Measurements from ENCODE around the gene WNK2.

The WNK2 gene

GRCh38 chr9:93295456-93296076, 111.6 kb downstream of the WNK2 start:
- no peak for DNase-seq (ENCODE audit: low spot score)

- no peak for DNase-seq (ENCODE audit: low spot score)
Observed at GRCh38 chr9:93296889-93297480, 113.0 kb downstream of the WNK2 start.

GRCh38 chr9:93297659-93298497, 113.9 kb downstream of the WNK2 start:
- no peak for DNase-seq (ENCODE audit: low spot score)

DNA sequence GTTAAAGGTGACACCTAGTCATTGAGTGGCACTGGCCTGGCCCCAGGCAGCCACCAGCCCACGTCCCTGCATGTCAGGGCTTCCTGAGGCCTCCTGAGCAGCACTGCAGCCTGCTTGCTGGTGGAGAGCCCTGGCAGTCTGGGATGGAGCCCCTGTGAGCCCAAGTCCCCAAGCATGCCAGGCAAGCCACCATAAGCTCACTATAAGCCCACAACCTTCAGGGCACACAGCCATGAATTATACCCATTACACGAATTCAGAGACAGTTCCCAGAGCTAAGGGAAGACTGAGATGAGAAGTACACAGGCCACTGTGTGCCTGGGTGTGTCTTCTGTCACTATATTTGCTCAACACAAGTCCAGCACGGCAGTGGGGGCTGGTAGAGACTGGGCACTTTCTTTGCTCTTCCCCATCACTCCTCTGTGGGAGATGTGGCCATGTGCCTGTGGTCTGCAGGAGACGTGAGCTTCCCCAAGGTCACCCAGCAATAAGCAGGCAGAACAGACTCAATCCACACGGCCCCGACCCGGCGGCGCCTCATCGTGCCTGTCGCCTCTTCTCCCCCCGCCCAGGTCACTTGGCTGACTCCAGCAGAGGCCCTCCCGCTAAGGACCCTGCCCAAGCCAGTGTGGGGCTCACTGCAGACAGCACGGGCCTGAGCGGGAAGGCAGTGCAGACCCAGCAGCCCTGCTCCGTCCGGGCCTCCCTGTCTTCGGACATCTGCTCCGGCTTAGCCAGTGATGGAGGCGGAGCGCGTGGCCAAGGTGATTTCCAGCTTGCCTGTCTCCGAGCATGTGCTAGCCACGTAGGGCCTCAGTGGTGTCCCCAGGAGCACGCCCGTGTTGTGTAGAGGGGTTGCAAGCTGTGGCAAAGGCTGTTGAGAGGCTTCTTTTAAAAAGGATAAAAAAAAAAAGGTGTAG, 114.8 kb downstream of the WNK2 start:
- peak; percentile 23 for DNase-seq (ENCODE audit: low spot score)

DNA sequence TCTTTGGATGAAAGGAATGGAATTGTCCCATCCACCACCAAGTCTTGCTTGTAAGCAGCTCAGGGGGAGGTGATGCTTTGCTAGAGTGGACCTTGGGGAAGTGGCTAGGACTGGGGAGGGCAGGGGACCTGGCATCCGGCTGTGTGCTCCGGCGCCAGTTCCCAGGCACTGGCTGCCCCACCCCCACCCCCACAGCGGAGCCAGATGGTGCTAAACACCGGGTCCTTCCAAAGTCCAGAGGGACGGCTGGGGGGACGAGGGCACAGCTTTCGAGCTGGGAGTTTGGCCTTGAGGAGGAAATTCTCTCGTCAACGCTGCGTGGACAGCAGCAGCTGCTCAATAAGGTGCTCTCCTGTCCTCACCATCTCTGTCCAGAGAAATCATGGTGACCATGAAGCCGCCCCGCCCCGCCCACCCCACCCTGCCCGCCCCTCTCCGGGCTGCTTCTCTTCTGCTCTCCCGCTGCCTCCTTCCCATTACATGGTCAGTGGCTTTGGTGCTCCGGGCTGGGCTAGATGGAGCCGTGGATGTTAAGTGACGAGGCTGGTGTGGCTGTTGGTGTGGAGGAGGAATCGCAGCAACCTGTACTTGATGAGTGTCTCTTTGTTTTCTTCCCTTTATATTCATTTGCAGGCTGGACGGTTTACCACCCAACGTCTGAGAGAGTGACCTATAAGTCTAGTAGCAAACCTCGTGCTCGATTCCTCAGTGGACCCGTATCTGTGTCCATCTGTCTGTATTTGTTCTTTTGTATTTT, 115.7 kb downstream of the WNK2 start:
- peak; percentile 51 for DNase-seq (ENCODE audit: low spot score)

DNA sequence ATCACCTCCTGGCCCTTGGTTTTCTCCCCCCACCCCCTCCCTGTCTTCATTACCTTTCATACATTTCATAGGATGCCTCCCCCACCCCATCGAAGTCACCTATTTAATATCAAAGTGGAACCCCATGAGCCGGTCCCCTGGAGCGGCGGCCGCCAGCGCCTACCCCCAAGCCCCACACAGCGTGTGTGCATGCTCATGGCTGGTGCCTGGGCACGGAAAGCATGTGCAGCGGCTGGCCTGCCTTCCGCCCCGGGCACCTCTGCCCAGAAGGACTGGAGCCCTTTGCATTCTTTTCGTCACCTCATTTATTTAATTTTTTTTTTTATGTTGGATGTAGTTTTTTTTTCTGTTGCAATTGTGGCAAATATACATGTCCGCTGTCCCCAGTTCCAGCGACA, 116.2 kb downstream of the WNK2 start:
- no peak for DNase-seq (ENCODE audit: low spot score)

DNA sequence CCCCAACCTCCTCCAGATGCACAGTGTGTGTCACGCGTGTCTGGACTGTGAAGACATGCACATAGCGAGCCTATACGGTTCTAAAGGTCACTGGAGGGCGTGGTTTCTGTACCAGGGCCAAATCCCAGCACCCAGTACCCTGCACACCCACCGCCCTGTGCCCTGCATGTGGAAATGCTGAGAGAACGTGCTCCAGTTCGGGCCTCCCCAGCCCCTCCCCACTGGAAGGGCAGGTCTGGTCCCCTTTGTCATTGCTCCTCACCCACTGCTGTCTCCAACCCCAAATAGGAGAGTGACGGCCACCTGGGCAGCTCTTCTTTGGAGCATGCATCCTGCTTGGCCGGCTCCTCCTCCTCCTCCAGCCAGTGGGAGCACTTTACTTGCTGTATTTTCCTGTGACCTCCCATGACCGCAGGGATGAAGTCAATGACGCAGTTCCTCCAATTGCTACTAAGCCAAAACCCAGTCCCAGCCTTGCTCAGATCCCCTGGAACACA, 116.7 kb downstream of the WNK2 start:
- DNase-seq (ENCODE audit: low spot score), result no peak

GRCh38 chr9:93301291-93301811, 117.4 kb downstream of the WNK2 start:
- no peak for DNase-seq (ENCODE audit: low spot score)

DNA sequence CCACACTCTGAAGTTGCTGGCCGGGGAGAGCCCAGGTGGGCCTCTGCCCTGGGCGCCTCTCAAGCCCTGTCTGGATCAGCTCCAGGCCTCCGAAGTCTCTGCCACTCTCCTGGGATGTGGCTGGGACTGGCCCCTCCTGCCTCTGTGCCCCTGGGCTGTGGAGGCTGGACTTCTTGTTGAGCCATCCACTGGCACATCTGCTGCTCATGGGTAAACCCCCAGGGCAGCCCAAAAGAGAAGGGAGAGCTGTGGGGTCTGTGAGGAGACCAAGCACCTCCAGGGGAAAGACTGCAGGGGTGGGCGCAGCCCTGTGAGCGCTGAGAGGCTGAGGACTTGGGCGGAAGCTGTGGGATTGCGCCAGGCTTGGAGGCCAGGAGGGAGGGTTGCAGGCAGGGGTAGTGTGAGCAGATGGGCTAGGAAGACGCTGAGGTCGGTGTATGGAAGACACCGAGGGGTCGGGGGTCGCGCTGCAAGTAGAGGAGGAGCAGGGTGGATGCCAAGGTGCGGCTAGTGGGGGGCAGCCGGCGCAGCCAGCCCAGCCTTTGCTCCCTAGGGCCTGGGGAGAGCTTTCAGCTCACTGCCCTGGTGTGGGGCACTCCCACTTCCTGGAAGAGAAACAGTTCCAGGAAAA, 118.1 kb downstream of the WNK2 start:
- DNase-seq (ENCODE audit: low spot score), result no peak

DNA sequence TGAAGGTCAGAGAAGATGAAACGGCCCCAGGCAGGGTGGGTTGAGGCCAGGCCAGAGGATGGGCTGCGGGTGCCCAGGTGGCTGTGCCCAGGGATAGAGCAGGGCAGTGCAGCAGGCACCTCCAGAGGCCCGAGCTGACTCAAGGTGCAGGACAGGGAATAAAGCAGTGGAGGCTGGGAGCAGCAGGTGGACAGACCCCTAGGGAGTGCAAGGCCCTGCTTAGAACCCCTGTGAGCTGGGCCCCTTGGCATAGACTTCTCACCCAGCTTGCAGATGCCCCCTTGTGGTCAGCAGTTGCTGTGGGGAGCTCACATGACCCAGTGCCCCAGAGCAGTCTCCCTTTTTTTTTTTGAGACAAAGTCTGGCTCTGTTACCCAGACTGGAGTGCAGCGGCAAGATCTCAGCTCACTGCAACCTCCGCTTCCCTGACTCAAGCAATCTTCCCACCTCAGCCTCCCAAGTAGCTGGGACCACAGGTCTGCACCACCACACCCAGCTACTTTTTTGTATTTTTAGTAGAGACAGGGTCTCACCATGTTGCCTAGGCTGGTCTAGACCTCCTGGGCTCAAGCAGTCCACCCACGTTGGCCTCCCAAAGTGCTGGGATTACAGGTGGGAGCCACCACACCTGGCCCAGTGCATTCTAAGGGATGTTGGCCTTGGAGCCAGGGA, 118.8 kb downstream of the WNK2 start:
- DNase-seq (ENCODE audit: low spot score), result peak; percentile 34

DNA sequence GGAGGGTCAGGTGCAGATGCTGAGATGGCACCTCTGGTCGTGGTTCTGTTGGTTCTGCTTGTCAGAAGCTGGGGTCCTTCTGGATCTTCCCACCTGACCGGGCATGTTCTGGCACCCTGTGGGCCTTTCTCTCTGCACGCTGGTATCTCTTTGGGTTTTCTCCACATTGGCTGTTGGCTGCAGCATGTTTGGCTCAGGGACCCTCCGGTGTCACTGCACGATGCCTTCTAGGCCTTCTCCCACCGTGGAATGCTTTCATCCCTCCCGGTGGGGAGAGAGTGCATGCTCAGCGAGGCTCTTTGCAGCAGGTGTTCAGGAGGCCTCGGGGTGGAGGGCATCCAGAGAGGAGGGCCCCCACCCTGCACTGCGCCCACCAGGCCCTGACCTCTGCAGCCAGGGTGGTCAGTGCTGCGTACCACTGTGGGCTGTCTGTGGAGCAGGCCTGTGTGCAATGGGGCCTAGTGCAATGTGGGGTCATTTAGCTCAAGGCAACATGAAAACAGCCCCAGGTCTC, 119.4 kb downstream of the WNK2 start:
- no peak for DNase-seq (ENCODE audit: low spot score)

GRCh38 chr9:93303806-93304573, 120.1 kb downstream of the WNK2 start:
- DNase-seq (ENCODE audit: low spot score), result no peak

- peak; percentile 80 for DNase-seq (ENCODE audit: low spot score)
Observed at GRCh38 chr9:93304574-93305496, 120.9 kb downstream of the WNK2 start.

GRCh38 chr9:93305497-93306020, 121.6 kb downstream of the WNK2 start:
- peak; percentile 51 for DNase-seq (ENCODE audit: low spot score)

DNA sequence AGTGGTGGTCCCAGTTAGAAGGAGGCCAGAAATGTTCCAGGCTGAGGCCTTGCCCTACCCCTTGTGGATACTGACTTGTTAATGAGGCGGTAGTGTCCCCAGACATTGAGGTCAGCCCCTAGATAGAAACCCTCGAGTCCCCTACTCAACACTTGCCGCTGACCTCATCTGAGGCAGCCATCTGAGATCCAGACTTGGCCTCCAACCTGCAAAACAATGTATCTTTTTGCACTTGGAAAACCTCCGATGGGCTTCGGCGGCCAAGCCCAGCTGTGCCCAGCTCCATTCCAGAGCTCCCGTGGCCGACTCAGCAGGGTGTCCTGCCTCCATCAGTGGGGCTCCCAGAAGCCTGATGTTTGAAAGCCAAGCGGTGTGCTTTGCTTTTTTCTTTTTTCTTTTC, 122.1 kb downstream of the WNK2 start:
- DNase-seq (ENCODE audit: low spot score), result no peak

DNA sequence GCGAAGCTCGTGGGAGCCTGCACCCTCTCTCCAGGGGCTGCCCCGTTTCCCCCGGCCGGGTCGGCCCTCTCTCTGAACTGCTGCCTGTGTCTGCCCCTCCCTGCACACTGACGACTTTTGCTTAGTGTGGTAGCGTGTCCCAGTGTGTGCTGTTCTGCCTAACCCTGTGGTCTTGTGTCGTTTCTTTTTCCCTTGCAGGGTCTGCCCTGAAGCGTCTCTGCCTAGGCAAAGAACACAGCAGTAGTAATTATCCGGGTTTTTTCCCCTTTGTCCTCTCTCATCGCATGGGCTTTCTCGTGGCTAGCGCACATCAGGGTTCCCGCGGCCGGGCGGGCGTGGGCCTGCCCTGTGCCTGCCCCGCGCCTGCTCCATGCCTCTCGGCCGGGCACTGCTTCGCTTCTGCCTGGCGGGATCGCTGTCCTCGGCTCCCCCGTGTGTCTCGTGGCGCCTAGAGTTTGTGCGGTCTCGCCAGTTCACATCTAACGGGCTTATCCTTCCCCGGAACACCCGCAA, 122.7 kb downstream of the WNK2 start:
- no peak for DNase-seq (ENCODE audit: low spot score)

- DNase-seq (ENCODE audit: low spot score), result no peak
Observed at GRCh38 chr9:93307468-93308157, 123.7 kb downstream of the WNK2 start.

All from cerebellar cortex (tissue), 1 donor.